HG02642 (cell line): ENCODE results near the gene GPC6.
"Not testable (repeated sequence)": the region's sequence is repeated elsewhere in the genome, so short reads cannot be mapped to it uniquely, and the experiment has no call there.

Source experiments
- ATAC-seq: cut with Tn5 transposase; IDR thresholded peaks from one replicate; pipeline ENCODE4 v1.9.1; 2021; ENCODE audit warnings: mild to moderate bottlenecking; ENCODE audit not compliant: unreplicated experiment, poor library complexity

Gene GPC6

DNA sequence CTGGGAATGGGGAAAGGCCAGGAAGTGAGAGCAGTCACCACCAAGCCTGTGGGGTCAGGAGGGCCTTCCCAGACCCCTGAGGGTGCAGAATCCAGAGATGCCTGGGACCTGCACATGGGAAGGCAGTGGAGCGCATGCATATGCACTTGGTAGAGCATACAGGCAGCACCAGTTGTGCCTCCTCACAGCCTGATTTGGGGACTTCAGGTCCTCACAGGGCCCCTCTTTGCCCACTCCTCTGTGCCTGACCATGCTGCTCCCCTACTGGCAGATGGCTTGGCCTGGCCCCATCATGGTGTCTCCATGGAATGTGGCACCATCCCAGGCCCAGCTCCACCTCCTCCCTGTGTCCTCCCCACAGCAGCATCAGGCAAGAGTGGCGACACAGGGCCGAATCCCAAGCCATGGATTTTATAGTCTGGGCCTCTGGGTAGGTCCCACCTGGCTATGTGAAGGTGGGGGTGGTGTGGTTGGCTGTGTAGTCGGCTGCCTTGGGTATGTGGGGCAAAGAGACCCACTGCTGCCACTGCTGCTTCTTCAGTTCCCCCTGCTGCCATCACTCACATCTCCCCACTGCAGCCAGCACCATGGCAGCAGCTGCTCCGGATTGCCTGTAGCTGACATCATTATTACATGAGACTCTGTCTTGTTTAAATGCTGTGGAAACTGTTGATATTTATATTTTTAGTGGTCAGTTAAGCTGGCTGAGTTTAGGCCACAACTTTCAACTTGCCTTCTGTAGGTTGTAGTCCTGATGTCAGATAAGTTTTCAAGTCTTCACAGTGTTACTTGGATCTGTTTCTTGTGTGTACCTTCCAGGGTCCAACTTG is 247.0 kb downstream of the GPC6 start:
- no peak for ATAC-seq

GRCh38 chr13:93476175-93476574 is 249.6 kb downstream of the GPC6 start:
- ATAC-seq: no peak

DNA sequence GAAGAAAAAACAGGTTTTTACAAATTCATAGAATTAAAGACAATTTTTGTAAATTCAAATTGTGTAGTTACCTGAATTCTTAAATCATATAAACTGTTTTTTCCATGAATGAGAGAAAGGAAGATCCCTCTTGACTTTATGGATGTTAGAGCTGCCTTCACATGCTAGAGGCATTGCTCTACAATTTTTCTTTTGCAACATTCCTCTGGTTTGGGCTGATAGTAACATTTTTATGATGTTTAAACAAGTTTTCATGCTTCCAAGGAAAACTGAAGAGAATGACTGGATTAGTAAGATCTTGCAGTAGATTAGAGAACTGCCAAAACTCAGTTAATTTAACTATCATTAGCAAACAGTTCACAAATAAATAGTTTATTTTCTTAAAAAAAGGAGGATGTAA is 250.6 kb downstream of the GPC6 start:
- no peak for ATAC-seq

GRCh38 chr13:93480553-93481106 is 254.0 kb downstream of the GPC6 start:
- no peak for ATAC-seq

GRCh38 chr13:93496117-93496516 is 269.5 kb downstream of the GPC6 start:
- not testable (repeated sequence) for ATAC-seq

DNA sequence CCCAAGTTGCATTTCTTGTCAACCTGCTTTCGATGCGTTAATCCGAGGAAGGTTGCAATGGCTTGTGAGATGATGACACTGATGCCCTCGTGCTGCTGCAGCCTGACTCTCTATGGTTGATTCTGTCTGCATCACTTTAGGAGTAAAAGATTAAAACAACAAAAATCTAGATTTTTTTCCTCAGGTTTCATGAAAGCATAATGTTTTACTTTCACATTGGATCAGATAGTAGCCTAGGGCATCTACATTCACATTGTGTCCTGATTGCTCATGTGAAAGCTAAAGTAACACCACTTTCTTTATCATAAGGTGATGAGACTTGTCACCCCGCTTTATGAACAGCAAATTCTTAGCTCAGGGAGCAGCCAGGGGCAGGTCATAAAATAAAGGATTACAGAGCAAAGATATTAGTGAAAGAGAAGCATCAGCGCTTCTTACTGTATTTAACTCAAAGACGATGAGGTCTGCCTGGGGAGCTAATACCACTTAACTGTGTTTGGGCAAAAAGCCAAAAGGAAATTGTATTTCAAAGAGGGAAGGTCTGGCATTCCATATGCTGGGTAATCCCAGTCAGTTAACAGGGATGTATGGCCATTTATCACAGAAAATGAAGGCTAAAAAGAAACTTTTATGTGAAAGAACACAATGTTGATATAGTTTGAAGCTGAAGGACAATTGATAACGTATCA is 270.5 kb downstream of the GPC6 start:
- ATAC-seq: no peak

GRCh38 chr13:93499991-93500390 is 273.4 kb downstream of the GPC6 start:
- no peak for ATAC-seq

- no peak for ATAC-seq
Measured at GRCh38 chr13:93502071-93502470, 275.5 kb downstream of the GPC6 start.

DNA sequence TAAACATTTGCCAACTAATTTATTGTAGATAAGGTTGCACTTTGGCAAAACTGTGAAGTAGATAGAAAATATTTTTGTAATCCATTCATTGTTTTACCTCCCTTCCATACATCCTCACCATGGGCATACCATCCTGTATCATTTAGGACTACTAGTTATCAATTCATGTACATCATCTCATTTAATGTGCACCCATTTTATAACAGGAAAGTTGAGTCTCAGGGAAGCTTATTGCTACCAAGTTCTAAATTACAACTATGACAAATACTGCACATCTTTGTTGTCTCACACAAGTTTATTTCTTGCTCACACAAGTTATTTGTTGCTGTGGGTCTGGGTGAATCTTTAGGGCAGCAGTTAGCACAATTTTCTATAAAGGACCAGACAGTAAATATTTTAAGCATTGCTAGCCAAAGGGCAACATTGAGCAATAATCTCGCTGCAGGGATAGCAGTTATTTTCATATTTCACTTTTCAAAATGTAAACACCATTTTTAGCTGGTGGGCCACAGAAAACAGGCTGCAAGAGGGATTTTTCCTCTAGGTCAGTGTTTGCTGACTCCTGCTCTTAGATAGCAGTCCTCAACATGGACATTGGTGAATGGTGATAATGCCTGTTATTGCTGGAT is 276.5 kb downstream of the GPC6 start:
- no peak for ATAC-seq

DNA sequence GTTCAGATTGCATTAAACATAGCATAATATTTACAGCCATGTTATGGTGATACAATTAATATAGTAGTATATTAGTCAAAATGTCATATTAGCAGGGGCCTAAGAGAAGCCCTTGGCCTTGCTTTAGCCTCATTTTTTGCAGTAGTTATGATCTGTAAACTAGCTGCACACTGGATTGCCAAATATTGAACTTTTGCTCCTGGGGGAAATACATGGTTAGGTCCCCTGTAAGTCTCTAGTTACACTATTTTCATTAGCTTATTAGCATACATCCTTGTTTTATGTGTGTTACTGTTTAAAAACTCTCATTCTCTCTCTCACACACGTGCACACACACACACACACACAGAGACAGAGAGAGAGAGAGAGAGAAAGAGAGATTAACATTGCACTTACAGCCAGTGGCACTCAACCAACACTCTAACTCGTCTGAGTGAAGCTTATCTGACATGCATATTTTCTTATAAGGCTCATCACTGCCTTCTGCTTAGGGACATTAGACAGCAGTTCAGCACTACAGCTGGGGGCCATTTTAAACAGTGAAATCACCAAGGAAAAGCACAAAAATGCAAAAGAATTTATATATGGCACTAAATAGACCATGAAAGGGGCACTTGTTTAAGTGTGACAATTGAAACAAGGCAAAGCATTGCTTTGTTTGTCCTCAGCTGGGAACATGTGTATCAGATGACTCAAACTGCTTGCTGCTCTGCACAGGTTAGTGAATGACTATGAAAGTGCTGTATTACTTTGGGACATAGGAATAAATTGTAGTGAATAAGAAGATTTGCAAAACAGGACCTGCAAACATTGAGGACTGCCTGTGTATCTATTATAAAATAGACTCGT is 278.7 kb downstream of the GPC6 start:
- no peak for ATAC-seq

- ATAC-seq: no peak
Measured at GRCh38 chr13:93511011-93511410, 284.4 kb downstream of the GPC6 start.

GRCh38 chr13:93515267-93515666 is 288.7 kb downstream of the GPC6 start:
- ATAC-seq: no peak

GRCh38 chr13:93517658-93518057 is 291.1 kb downstream of the GPC6 start:
- ATAC-seq: no peak

DNA sequence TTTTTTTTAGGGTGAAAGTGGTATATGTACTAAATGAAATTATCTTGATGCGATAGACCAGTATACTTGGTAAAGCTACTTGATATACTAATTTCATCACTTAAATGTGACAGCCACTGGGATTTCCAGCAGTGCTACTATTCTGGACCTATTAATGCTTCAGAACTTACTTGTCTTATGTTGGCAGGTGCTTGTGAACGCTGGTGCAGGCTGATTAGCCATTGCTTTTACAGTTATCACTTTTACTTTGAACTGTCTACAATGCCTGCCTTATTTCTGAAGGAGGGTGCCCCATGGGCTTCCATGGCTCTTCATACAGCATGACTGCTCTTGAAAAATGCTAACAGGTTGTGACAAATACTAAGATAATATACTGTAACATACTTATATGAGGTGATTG is 294.7 kb downstream of the GPC6 start:
- ATAC-seq: no peak

GRCh38 chr13:93522501-93522900 is 295.9 kb downstream of the GPC6 start:
- ATAC-seq: no peak

GRCh38 chr13:93525087-93525486 is 298.5 kb downstream of the GPC6 start:
- no peak for ATAC-seq

- no peak for ATAC-seq
Measured at GRCh38 chr13:93527748-93528297, 301.2 kb downstream of the GPC6 start.

DNA sequence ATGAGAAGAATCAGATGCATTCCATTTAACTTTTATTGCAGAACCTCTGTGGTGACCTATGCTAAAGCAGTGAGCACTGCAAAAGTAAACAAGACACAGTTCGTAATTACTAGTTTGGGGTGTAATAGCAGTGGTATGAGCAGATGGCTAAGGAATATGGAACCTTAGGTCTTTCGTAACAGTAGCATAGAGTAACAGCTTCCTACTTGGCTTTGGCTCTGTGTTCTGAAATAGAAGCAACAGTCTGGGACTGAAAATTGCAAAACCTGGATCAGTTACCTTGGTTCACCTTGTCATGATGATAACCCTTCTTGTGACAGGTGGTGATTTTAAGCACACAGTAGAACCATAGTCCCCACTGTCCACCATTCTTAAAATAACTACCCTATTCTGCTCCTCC is 303.4 kb downstream of the GPC6 start:
- ATAC-seq: no peak

DNA sequence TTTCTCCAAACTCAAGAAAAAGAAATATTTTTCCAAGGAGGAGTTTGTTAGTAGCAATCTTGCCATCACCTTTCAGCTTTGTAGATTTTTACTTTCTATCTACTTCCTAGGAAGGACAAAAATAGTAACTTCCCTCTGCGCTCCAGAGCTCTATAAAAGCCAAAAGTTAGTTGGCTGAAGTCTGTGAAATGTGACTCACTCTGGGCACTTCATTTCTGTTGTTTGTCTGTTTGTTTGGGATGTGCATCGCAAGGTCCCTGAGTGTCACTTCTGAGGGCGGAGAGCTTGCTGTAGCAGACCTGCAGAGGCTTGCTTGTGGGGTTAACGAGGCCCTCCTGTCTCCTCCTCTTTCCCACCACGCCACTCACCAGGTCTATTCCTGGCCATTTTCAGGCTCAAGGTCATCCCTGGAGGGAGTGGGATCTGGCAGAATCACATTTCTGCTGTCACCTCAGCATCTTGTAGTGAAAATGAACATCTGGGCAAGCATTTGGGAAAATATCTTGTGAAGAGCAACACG is 307.6 kb downstream of the GPC6 start:
- ATAC-seq: no peak

- no peak for ATAC-seq
Measured at GRCh38 chr13:93535251-93535650, 308.6 kb downstream of the GPC6 start.
